Stimulated activated CD4-positive, alpha-beta T cell treated with anti-CD3 and anti-CD28 coated beads, TNF-alpha, amount 100 ng/mL, for 4 hours (primary cell): Measurements from ENCODE around the gene ICAM1.
"Not testable (repeated sequence)": the region's sequence is repeated elsewhere in the genome, so short reads cannot be mapped to it uniquely, and the experiment has no call there.

Source experiments
- DNase-seq, 3 experiments: peaks; one replicate each; pipeline ENCODE4 v3.0.0-alpha.2; 2020; ENCODE audit warnings: low read depth in 3 of 3

ICAM1 gene, protein sequence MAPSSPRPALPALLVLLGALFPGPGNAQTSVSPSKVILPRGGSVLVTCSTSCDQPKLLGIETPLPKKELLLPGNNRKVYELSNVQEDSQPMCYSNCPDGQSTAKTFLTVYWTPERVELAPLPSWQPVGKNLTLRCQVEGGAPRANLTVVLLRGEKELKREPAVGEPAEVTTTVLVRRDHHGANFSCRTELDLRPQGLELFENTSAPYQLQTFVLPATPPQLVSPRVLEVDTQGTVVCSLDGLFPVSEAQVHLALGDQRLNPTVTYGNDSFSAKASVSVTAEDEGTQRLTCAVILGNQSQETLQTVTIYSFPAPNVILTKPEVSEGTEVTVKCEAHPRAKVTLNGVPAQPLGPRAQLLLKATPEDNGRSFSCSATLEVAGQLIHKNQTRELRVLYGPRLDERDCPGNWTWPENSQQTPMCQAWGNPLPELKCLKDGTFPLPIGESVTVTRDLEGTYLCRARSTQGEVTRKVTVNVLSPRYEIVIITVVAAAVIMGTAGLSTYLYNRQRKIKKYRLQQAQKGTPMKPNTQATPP

DNA sequence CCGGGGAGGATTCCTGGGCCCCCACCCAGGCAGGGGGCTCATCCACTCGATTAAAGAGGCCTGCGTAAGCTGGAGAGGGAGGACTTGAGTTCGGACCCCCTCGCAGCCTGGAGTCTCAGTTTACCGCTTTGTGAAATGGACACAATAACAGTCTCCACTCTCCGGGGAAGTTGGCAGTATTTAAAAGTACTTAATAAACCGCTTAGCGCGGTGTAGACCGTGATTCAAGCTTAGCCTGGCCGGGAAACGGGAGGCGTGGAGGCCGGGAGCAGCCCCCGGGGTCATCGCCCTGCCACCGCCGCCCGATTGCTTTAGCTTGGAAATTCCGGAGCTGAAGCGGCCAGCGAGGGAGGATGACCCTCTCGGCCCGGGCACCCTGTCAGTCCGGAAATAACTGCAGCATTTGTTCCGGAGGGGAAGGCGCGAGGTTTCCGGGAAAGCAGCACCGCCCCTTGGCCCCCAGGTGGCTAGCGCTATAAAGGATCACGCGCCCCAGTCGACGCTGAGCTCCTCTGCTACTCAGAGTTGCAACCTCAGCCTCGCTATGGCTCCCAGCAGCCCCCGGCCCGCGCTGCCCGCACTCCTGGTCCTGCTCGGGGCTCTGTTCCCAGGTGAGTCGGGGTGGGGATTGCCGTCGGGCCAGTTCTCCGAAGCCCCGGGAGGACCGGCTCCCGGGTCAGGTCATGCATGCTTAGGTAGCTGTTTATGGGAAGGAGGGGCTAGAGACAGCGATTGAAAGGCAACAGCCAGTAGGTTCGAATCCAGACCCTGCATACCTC lies at the start of gene ICAM1:
TSS of gene ICAM1 (plus strand) at position 505 of the 779 bp plus-strand sequence. CDS start at position 545, 40 bp downstream.
- DNase-seq: peak in 2 of 3 experiments; percentile 59 to 71

DNA sequence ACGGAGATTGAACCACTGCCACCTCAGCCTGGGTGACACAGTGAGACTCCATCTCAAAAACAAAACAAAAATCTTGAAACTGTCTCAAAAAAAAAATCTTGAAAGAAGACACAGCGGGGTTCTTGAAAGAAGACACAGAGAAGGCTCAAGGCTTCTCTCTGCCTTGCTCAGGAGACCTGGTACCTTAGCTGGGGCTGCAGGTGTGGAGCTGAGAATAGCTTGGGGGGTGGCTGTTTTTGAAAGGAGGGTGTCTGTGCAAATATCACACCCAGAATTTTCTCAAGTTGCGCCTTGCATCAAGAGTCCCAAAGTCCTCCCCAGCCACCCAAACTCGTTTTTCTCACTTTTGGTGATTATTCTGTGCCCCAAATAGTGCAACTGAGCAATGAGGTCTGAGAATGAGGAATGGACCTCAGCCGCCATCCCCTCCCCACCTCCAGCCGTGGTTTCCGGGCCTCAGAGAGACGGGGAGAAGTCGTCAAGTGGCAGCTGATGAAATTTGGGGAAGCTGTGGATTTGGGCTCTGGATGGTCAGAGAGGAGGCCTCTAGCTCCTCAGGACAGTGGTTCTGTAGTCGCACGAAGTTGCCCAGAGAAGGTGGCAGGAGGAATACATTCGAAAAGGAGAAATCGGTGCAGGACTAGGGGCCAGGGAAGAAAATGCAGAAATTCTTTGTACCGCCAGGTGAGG lies 48.6 kb upstream of the ICAM1 start:
- DNase-seq: no peak

DNA sequence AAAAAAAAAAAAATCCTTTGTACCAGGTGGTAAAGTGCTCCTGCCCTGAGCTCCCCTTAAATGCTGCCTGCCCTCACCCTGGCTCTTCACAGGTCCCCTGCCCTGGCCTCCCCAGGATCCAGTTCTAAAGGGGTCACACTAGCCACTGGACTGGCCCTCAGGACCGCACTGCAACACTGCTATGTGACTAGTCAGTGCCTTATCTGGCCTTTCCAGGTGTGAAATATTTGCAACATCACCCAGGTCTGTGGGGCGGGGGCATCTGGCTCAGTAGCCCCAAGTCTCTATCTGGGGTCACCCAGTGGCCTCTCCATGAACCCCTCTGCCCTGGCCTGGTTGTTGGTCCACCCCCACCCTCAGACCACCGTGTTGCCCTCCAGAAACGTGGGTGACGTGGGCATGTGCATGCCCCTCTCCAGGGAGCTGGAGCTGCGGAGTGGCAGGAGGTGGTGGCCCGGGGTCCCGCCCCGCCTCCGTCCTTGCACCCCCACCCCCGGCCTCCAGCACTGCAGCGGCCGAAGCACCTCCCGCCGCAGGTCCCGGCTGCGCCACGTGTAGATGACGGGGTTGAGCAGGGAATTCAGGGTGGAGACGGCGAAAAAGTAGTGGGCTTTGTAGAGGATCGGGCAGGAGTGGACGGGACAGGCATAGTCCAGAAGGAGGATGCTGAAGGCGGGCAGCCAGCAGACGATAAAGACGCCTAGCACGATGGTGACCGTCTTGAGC lies 47.3 kb upstream of the ICAM1 start:
- DNase-seq: no peak

DNA sequence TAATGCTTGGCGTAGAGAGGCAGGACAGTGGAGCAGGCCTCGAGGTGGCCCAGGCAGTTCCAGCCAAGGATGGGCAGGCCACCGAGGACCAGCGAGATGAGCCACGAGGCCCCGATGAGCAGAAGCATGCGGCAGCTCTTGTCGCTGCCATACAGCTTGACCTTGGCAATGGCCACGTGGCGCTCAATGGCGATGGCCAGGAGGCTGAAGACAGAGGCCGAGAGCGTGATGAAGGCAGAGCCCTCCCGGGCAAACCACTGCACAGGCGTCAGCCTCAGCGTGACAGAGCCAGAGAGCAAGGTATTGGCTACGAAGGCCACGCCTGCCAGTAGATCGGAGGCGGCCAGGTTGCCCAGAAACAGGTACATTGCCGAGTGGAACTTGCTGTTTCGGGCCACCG lies 46.6 kb upstream of the ICAM1 start:
- no peak for DNase-seq

DNA sequence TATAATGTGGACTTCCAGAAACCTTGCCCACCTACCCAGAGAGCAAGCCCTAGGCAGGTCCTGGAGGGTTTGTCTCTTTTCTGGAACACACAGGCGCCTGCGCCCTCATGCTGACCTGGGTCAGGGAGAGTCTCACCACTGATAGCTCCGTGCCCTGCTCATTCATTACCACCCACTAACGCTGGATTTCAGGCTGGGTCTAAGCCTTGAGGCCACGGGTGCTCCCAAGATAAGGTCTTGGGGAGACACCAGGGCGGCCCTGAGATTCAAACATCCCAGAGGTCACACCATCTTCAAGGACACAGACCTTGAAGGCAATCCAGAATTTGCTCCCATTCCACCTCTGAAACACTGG lies 44.9 kb upstream of the ICAM1 start:
- DNase-seq: no peak

DNA sequence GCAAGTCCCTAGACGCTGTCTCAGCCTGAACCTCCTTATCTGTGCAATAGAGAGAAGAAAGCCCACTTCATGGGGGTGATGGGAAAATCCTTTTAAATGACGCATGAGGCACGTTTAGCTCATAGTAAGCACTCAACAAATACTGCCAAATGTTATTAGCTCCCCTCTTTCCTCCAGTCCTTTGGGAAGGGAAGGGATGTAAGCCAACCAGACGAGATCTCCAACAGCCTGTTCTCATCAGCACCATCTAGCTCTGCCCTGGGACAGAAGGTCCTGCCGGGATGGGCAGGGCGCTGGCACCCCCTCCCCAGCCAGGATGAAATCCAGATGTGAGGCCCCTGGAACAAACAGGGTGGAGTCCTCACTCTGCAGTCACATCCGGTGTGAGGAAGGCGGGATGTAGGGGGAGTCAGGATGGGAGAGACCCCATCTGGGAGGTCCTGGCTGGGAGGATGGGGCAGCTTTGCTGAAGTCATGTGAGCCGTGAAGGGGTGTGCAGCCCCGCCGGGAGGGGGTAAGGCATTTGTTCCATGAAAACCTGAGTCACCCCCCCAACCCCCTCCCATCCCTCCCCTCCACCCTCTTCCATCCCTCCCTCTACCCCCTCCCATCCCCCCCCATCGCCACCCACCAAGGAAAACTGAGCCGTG lies 44.4 kb upstream of the ICAM1 start:
- no peak for DNase-seq

DNA sequence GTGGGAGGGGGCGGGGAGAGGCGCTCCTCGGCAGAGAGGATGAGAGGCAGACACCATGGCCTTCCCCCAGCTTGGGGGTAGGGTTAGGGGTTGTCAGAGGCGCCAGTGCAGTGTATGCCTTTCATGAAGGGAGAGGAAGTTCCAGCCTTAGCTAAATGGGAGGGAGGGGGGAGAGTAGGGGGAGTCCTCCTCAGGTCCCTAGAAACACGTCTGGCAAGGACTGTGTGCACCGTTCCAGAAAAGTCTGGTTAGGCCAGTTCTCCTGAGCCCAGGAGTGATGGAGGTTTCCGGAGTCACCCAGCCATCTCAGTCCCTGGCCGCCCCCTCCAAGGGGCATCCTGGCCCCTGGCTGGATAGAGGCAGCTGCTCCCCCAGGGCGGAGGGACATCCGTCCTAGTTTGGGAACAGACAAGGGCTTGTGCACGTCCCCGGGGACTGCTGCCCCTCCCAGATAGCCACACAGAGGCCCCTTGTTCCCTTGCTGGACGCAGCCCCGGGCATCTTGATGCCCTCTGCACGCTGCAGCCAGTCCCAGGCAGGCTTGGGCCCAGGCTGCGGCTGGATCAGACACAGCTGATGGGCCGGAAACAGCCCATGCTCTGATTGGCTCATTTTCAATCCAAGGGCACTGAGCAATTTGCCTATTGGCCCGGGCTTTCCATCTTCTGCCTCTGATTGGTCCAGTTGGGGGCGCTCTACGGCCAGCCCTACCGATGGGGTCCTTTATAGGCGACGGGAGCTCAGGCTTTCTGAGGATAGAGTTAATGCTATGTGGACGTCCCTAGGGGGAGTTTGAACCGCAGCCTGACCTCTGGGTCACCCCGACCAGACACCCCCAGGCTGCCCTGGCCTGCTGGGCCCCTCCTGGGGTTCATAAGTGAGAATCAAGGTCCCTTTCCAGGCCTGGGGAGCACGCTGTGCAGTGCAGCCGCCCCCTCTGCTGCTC lies 43.6 kb upstream of the ICAM1 start:
- DNase-seq: no peak

DNA sequence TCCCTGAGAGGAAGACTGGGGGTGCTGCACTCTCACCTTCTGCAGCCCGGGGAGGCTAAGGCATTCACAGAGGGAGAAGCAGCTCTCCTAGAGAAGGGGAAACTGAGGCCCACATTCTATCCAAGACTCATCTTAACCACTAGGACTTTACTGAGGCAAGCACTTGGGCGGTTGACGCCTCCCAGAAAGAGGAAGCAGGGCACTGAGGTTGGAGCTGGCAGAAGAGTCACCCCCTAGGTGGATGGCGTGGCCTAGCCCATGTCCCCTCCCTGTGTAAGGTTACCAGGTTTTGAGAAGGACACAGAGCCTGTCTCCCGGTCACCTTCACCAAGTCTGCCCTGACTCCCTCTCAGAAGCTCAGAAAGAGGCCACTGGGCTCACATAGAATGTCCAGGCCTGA lies 42.5 kb upstream of the ICAM1 start:
- DNase-seq: no peak

DNA sequence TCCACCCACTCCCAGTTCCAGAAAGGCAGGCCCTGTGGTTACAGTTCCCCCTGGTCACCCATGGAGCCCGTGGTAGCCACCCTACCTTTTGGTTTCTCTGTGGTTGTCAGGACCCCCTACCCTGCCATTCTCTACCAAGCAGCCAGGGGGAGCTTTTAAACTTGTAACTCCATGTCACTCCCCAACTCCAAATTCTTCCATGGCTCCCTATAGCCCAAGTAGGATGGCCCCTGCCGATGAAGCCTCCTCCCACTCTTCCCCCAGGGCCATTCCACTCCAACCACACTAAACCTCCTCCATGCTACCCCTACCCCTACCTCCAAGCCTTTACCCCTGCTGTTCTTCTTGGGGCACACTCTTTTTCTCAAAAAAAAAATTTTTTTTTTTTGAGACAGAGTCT lies 42.0 kb upstream of the ICAM1 start:
- DNase-seq: peak in 1 of 3 experiments; percentile 23

DNA sequence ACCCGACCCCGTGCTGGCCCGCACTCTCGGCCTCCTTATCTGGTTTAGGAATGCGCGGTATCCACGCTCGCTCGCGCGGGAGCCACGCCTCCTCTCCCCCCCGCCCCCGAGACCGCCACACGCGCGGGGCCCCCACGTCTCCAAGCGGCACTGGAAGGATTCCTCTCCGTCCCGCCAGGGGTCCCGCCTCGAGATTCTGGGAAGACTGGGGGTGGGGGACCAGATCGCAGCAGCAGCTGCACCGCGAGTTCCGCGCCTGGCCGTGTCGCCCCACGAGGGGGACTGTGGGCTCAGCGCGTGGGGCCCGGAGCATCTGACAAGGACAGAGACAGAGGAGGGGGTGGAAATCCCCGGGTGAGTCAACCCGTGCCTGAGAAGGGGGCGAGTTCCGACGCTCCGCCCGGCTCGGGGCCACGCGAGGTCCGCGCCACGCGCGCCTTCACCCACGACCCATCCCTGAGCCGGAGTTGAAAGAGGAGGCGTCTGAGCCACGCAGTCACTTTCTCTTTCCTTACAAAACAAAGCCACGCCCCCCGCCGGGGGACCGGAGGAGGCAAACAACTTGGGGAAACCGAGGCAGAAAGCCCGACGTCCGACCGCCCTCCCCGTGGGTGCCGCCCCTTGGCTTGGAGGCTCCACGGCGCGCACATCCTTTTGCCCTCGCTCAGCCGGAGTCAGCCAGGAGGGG lies 40.6 kb upstream of the ICAM1 start:
- peak; percentile 53 to 77 (median 76) for DNase-seq

DNA sequence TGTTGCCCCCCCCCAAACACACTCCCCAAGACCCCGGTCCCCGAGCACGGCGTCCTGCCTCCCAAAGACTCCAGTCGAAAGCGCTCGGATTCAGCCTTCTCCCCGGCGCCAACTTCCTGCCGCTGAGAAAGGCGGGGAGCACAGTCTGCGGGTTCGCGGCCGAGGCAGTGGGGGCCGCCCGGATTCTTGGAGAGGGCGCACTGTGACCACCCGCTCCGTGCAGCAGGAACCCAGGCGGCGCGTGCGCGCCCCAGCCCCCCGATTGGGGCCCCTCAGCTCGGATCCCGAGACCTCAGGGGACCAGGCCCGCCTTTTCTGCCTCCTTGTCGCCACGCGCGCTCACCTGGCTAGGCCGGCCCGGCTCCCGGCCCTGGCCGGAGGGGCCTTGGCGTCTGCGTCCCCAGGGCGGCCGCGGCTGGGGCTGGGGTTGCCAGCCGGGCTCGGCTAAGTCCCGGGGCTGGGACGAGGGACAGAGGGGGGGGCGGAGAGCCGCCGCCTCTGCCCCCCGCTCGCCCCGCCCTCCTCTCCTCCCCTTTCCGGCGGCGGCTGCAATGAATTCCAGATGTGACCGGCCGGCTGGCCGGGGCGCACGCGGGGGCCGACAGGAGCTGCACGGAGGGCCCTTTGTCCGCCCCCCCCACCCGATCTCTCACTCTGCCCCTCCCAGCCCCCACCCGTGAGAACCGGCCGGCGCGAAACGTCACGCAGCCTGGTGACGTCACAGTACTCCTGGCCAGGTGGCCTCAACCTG lies 39.9 kb upstream of the ICAM1 start, which contains the start of gene S1PR2:
TSS of gene S1PR2 (minus strand) at position 471 of the 751 bp plus-strand sequence. CDS start 6,426 bp downstream, outside the sequence.
- peak; percentile 48 to 63 (median 52) for DNase-seq

DNA sequence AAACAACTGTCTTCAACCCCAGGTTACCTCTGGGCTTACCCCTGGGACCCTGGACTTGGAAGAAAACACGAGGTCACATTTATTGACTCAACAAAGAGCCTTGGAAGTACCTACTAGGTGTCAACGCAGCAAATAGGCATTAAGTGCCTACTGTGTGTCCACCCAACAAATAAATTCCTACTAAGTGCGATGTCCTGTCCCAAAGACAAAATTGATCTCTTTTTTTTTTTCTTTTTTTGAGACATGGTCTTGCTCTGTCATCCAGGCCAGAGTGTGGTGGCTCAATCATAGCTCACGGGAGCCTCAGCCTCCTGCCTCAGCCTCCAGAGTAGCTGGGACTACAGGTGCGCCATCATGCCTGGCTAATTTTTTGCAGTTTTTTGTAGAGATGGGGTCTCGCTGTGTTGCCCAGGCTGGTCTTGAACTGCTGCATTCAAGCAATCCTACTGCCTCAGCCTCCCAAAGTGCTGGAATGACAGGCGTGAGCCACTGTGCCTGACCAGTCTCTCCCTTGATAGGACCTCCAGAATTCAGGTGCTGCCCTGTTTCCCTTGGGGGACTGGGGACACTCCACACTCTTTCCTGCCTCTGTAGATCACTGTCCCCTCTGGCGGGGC lies 39.2 kb upstream of the ICAM1 start:
- no peak for DNase-seq

DNA sequence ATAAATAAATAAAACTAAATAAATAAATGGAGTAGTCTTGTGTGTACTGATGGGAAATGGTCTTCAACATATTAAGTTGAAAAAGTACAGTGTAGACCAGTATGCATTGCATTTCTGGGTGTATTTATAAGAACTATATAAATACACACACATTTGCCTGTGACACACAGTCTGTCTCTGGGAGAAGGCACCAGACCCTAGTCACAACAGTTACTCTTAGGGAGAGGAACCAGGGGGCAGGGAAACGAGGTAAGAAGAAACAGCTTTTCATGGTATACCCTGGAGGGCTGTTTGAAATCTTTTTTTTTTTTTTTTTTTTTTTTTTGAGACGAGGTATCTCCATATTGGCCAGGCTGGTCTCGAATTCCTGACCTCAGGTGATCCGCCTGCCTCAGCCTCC lies 37.0 kb upstream of the ICAM1 start:
- no peak for DNase-seq

DNA sequence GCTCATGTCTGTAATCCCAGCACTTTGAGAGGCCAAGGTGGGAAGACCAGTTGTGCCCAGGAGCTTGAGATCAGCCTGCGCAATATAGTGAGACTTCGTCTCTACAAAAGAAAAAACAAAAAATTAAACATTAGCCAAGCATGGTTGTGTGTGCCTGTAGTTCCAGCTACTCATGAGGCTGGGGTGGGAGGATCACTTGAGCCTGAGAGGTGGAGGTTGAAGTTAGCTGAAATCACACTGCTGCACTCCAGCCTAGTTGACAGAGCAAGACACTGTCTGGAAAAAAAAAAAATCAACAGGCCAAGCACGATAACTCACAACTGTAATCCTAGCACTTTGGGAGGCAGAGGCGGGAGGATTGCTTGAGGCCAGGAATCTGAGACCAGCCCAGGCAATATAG lies 35.9 kb upstream of the ICAM1 start:
- no peak for DNase-seq

DNA sequence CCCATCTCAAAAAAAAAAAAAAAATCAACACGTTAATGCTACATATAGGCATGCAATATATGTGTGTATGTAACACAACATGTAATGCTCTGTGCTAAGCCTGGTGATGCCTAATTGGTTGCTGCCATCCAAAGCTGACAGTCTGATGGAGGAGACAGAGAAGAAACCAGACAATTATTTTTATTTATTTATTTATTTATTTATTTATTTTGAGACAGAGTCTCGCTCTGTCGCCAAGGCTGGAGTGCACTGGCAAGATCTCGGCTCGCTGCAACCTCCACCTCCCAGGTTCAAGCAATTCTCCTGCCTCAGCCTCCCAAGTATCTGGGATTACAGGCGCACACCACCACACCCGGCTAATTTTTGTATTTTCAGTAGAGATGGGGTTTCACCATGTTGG lies 35.5 kb upstream of the ICAM1 start:
- DNase-seq: not testable (repeated sequence)

DNA sequence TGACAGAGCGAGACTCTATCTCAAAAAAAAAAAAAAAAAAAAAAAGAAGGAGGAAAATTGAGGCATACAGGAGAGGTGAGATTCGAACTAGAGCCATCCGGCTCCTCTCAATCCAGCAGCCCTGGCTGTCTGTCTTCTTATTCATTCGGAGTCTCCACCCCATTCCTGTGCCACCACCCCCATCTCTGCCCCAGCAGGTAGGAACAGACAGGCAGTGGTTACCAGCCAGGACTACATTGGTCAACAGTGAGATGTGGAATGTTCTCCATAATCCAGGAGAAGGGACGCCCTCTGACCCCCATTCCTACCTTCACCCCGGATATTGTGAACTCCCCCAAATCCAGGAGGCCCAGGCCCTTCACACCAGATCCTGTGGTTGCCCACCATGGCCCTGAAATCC lies 33.2 kb upstream of the ICAM1 start:
- DNase-seq: no peak

DNA sequence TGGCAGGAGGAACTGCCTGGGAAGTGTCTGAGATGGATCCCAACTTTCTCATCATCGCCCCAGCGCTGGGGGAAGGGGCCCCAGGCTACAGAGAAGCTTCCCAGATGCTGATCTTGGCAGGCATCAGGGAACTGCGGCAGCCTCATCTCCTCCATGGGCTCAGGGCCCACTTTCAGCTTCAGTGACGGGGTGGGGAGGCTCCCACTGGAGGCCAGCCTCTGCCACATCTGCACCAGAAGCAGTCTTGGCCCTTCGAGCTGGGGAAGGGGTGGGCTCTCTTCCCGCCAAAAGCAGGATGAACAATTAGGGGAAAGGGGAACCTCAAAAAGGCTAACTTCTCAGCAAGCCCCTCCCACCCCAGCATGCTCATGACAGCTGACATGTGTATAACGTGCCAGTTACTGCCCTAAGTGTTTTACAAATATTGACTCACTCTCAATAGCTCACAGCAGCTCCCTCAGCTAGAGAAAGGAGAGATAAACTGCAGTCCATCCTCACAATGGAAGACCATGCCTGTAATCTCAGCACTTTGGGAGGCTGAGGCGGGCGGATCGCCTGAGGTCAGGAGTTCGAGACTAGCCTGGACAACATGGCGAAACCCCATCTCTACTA lies 32.6 kb upstream of the ICAM1 start:
- DNase-seq: no peak
